GM21737 (cell line): ENCODE measurements around the gene FAM117B.
"Not testable (repeated sequence)": the region's sequence is repeated elsewhere in the genome, so short reads cannot be mapped to it uniquely, and the experiment has no call there.

ENCODE experiments used
- ATAC-seq: cut with Tn5 transposase; IDR thresholded peaks from one replicate; pipeline ENCODE4 v1.9.1; 2021; ENCODE audit warnings: mild to moderate bottlenecking, moderate library complexity; ENCODE audit not compliant: unreplicated experiment

Gene FAM117B

GRCh38 chr2:202807431-202808138 lies 172.8 kb downstream of the FAM117B start:
- not testable (repeated sequence) for ATAC-seq

GRCh38 chr2:202808754-202809153 lies 174.0 kb downstream of the FAM117B start:
- ATAC-seq: no peak

- ATAC-seq: no peak
These were observed 178.6 kb downstream of the FAM117B start for GRCh38 chr2:202813387-202813786.

- no peak for ATAC-seq
These were observed 179.5 kb downstream of the FAM117B start for GRCh38 chr2:202814226-202814625.

GRCh38 chr2:202815548-202816360 lies 181.0 kb downstream of the FAM117B start:
- ATAC-seq: no peak

GRCh38 chr2:202817771-202818170 lies 183.0 kb downstream of the FAM117B start:
- ATAC-seq: no peak

- no peak for ATAC-seq
These were observed 183.6 kb downstream of the FAM117B start for GRCh38 chr2:202818321-202818720.
